ENCODE results near the gene LYZL6. TPM values are rescaled to one million over a fixed set of nuclear protein-coding genes. Genes with fewer than 3 reads are reported as not detected.

Gene LYZL6
- total and polyA plus RNA-seq, 4 donors: not detected

- DNase-seq (no peak), ATAC-seq (ENCODE audit: insufficient read depth, low FRiP score) (no peak)
- peaks cover 0 to 2% (median 0%) of the 10 kb centered on the region in 4 donors for H3K9me3 ChIP-seq (ENCODE audit: control insufficient read depth in 4 of 4, insufficient read depth in 3 of 4, low read length in 3 of 4)
- no peaks in the 10 kb centered on the region for H3K4me1 ChIP-seq (ENCODE audit: control insufficient read depth in 5 of 5, insufficient read depth in 5 of 5, low read length in 5 of 5)
- H3K27me3 ChIP-seq (ENCODE audit: control insufficient read depth in 3 of 3, insufficient read depth in 3 of 3, low read length in 2 of 3): no peaks in the 10 kb centered on the region
- H3K9ac ChIP-seq (ENCODE audit: insufficient read depth in 1 of 2, low read length in 2 of 2): no peak overlapping the region
- H3K27ac ChIP-seq (ENCODE audit: low read depth in 1 of 2, low read length in 1 of 2): no peak overlapping the region
- H3K4me3 ChIP-seq: no peak overlapping the region
- TF ChIP-seq, protein P1, sequence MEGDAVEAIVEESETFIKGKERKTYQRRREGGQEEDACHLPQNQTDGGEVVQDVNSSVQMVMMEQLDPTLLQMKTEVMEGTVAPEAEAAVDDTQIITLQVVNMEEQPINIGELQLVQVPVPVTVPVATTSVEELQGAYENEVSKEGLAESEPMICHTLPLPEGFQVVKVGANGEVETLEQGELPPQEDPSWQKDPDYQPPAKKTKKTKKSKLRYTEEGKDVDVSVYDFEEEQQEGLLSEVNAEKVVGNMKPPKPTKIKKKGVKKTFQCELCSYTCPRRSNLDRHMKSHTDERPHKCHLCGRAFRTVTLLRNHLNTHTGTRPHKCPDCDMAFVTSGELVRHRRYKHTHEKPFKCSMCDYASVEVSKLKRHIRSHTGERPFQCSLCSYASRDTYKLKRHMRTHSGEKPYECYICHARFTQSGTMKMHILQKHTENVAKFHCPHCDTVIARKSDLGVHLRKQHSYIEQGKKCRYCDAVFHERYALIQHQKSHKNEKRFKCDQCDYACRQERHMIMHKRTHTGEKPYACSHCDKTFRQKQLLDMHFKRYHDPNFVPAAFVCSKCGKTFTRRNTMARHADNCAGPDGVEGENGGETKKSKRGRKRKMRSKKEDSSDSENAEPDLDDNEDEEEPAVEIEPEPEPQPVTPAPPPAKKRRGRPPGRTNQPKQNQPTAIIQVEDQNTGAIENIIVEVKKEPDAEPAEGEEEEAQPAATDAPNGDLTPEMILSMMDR (IDR thresholded peaks at IDR 0.05; ENCODE audit: control extremely low read depth, extremely low read depth): no peak
- no peaks in the 10 kb centered on the region for H3K36me3 ChIP-seq (ENCODE audit: control insufficient read depth in 4 of 4, insufficient read depth in 4 of 4, low read length in 4 of 4)
- 86 to 89% methylated on average over 4 of the region's 4 CpGs for WGBS, 2 donors
These were observed 29.9 kb downstream of the LYZL6 start for GRCh38 chr17:35913609-35914008.

DNA sequence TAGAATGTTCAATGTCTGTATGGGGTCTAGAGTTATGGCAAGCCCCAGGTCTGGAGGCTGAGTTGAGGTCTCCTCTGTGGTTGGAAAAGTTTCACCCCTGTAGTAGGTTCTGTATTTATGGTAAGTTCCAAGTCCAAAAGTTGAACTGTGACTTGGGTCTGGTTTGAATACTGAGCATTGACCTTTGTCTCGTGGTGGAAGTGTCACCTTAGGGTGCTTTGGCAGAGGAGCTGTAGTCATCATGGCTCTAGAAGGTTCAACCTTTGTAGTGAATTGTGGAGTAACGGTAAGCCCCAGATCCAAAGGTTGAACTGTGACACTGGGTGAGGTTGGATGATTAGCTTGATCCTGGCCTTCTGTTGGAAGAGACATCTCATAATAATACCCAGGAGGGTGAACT is 30.6 kb downstream of the LYZL6 start:
- ATAC-seq (ENCODE audit: insufficient read depth, low FRiP score) (no peak), DNase-seq (no peak)
- Histone ChIP-seq H3K9ac (ENCODE audit: insufficient read depth in 1 of 2, low read length in 2 of 2) (no peak overlapping the region), H3K9me3 (ENCODE audit: control insufficient read depth in 4 of 4, insufficient read depth in 3 of 4, low read length in 3 of 4) (peaks cover 0 to 2% (median 0%) of the 10 kb centered on the region in 4 donors), H3K27ac (ENCODE audit: low read depth in 1 of 2, low read length in 1 of 2) (no peak overlapping the region), H3K4me3 (no peak overlapping the region), H3K4me1 (ENCODE audit: control insufficient read depth in 5 of 5, insufficient read depth in 5 of 5, low read length in 5 of 5) (no peaks in the 10 kb centered on the region), H3K36me3 (ENCODE audit: control insufficient read depth in 4 of 4, insufficient read depth in 4 of 4, low read length in 4 of 4) (no peaks in the 10 kb centered on the region), H3K27me3 (ENCODE audit: control insufficient read depth in 3 of 3, insufficient read depth in 3 of 3, low read length in 2 of 3) (no peaks in the 10 kb centered on the region)
- 86 to 88% methylated on average over 2 of the region's 2 CpGs for WGBS, 2 donors
- TF ChIP-seq, protein P1 (IDR thresholded peaks at IDR 0.05; ENCODE audit: control extremely low read depth, extremely low read depth): no peak

GRCh38 chr17:35912339-35912912 is 31.1 kb downstream of the LYZL6 start:
- TF ChIP-seq, protein P1 (IDR thresholded peaks at IDR 0.05; ENCODE audit: control extremely low read depth, extremely low read depth): no peak
- Histone ChIP-seq H3K9me3 (ENCODE audit: control insufficient read depth in 4 of 4, insufficient read depth in 3 of 4, low read length in 3 of 4) (peaks cover 0 to 2% (median 0%) of the 10 kb centered on the region in 4 donors), H3K36me3 (ENCODE audit: control insufficient read depth in 4 of 4, insufficient read depth in 4 of 4, low read length in 4 of 4) (no peaks in the 10 kb centered on the region), H3K4me1 (ENCODE audit: control insufficient read depth in 5 of 5, insufficient read depth in 5 of 5, low read length in 5 of 5) (no peaks in the 10 kb centered on the region), H3K4me3 (no peak overlapping the region), H3K27ac (ENCODE audit: low read depth in 1 of 2, low read length in 1 of 2) (no peak overlapping the region), H3K27me3 (ENCODE audit: control insufficient read depth in 3 of 3, insufficient read depth in 3 of 3, low read length in 2 of 3) (no peaks in the 10 kb centered on the region), H3K9ac (ENCODE audit: insufficient read depth in 1 of 2, low read length in 2 of 2) (no peak overlapping the region)
- ATAC-seq (ENCODE audit: insufficient read depth, low FRiP score): no peak
- no peak for DNase-seq
- WGBS, 2 donors: 90 to 99% methylated on average over 3 of the region's 3 CpGs

- H3K36me3 ChIP-seq (ENCODE audit: control insufficient read depth in 4 of 4, insufficient read depth in 4 of 4, low read length in 4 of 4): no peaks in the 10 kb centered on the region
- peaks cover 0 to 2% (median 0%) of the 10 kb centered on the region in 4 donors for H3K9me3 ChIP-seq (ENCODE audit: control insufficient read depth in 4 of 4, insufficient read depth in 3 of 4, low read length in 3 of 4)
- DNase-seq: no peak
- H3K27me3 ChIP-seq (ENCODE audit: control insufficient read depth in 3 of 3, insufficient read depth in 3 of 3, low read length in 2 of 3): no peaks in the 10 kb centered on the region
- H3K4me1 ChIP-seq (ENCODE audit: control insufficient read depth in 5 of 5, insufficient read depth in 5 of 5, low read length in 5 of 5): no peaks in the 10 kb centered on the region
- no peak for ATAC-seq (ENCODE audit: insufficient read depth, low FRiP score)
- no peak overlapping the region for H3K9ac ChIP-seq (ENCODE audit: insufficient read depth in 1 of 2, low read length in 2 of 2)
- H3K27ac ChIP-seq (ENCODE audit: low read depth in 1 of 2, low read length in 1 of 2): no peak overlapping the region
- 85 to 93% methylated on average over 3 of the region's 3 CpGs for WGBS, 2 donors
- H3K4me3 ChIP-seq: no peak overlapping the region
- TF ChIP-seq, protein P1 (IDR thresholded peaks at IDR 0.05; ENCODE audit: control extremely low read depth, extremely low read depth): no peak
These were observed 34.1 kb downstream of the LYZL6 start for GRCh38 chr17:35909408-35909807.

Data from lung (tissue), 12 donors.